B cell (primary cell): ENCODE data around the gene NYNRIN.

Experiments
- CTCF ChIP-seq: fragments of 200-600 bp; IDR thresholded peaks from one replicate; pipeline ENCODE4 v1.8.0; 2022; ENCODE audit warnings: antibody characterized with exemption, mild to moderate bottlenecking
- EZH2 ChIP-seq: IDR thresholded peaks from 2 replicates; pipeline ENCODE4 v1.6.1; 2012; ENCODE audit warnings: borderline replicate concordance, low read depth, mild to moderate bottlenecking, moderate library complexity, low read length; ENCODE audit not compliant: insufficient read depth, poor library complexity, severe bottlenecking

GRCh38 chr14:24392325-24393091 lies 6.3 kb upstream of the NYNRIN start:
- no peak for TF ChIP-seq CTCF
- no peak for TF ChIP-seq EZH2
